SK-N-SH (cell line): ENCODE measurements around the gene ARHGAP26. TPM values are rescaled to one million over a fixed set of nuclear protein-coding genes. Genes with fewer than 3 reads are reported as not detected.

ENCODE experiments used
- CTCF ChIA-PET: fragments of 300-600, 350-600 bp; formaldehyde crosslinking; extraction: SDS; loops from one replicate; lab custom pipeline; 2021; lab: Yijun Ruan, JAX
- POLR2A ChIA-PET: fragments of 350-600 bp; sonication (Branson Sonifier 250); formaldehyde crosslinking; extraction: SDS; loops from one replicate; lab custom pipeline; 2020; ENCODE audit warnings: antibody characterized with exemption, inconsistent platforms; lab: Yijun Ruan, JAX
- DNase-seq: peaks from one replicate; pipeline ENCODE4 v3.0.0; 2012
- H2AFZ ChIP-seq: fragments of 200-600 bp; sonication (generic); 2 replicates; pipeline ENCODE4 v1.8.1; 2016; ENCODE audit warnings: antibody characterized with exemption, mild to moderate bottlenecking, low read depth
- H3F3A ChIP-seq: fragments of 200-600 bp; sonication (generic); replicated peaks from 2 replicates; pipeline ENCODE3; 2016; ENCODE audit warnings: antibody characterized with exemption, mild to moderate bottlenecking; ENCODE audit not compliant: insufficient read depth
- H3K27ac ChIP-seq, 2 experiments: fragments of 200-500 bp in 1 of 2; fragments of 200-600 bp in 1 of 2; sonication (Bioruptor generic) in 1 of 2; sonication (generic), shearing (Covaris generic) in 1 of 2; 2 replicates each; pipeline versions ENCODE4 v1.5.1 to v1.6.1; 2014 to 2016; ENCODE audit warnings: low read depth in 2 of 2, inconsistent platforms in 1 of 2, low read length in 1 of 2, mild to moderate bottlenecking in 1 of 2, mixed read lengths in 1 of 2
- H3K27me3 ChIP-seq: fragments of 200-600 bp; sonication (generic), shearing (Covaris generic); 2 replicates; pipeline ENCODE4 v1.6.1; 2016; ENCODE audit warnings: mixed run types; ENCODE audit not compliant: insufficient read depth
- H3K36me3 ChIP-seq, 2 experiments: fragments of 200-500 bp in 1 of 2; fragments of 200-600 bp in 1 of 2; sonication (Bioruptor generic) in 1 of 2; sonication (generic) in 1 of 2; replicated peaks in 1 of 2; 2 replicates each; pipeline versions ENCODE3 to v1.5.1; 2014 to 2016; ENCODE audit warnings: low read length in 1 of 2, mild to moderate bottlenecking in 1 of 2; ENCODE audit not compliant: insufficient read depth in 2 of 2, control insufficient read depth in 1 of 2
- H3K4me1 ChIP-seq, 2 experiments: fragments of 200-500 bp in 1 of 2; fragments of 200-600 bp in 1 of 2; sonication (Bioruptor generic) in 1 of 2; sonication (generic), shearing (Covaris generic) in 1 of 2; 2 replicates each; pipeline versions ENCODE4 v1.5.1 to v1.6.1; 2014 to 2016; ENCODE audit warnings: low read depth in 1 of 2, low read length in 1 of 2, mixed run types in 1 of 2; ENCODE audit not compliant: insufficient read depth in 2 of 2, control insufficient read depth in 1 of 2
- H3K4me2 ChIP-seq: fragments of 200-600 bp; sonication (generic), shearing (Covaris generic); 2 replicates; pipeline ENCODE4 v1.6.1; 2017; ENCODE audit warnings: mixed run types
- H3K4me3 ChIP-seq, 2 experiments: fragments of 200-500 bp in 1 of 2; fragments of 200-600 bp in 1 of 2; sonication (Bioruptor generic) in 1 of 2; sonication (generic), shearing (Covaris generic) in 1 of 2; 2 replicates each; pipeline versions ENCODE4 v1.5.1 to v1.8.1; 2014 to 2016; ENCODE audit warnings: low read depth in 2 of 2, inconsistent platforms in 1 of 2, low read length in 1 of 2, mild to moderate bottlenecking in 1 of 2, mixed read lengths in 1 of 2, moderate library complexity in 1 of 2
- H3K79me2 ChIP-seq: fragments of 200-600 bp; sonication (generic); 2 replicates; pipeline ENCODE4 v1.8.1; 2017; ENCODE audit warnings: mild to moderate bottlenecking; ENCODE audit not compliant: insufficient read depth
- H3K9ac ChIP-seq: fragments of 200-600 bp; sonication (generic); 2 replicates; pipeline ENCODE4 v1.6.1; 2017; ENCODE audit warnings: mixed run types
- H3K9me2 ChIP-seq: fragments of 200-600 bp; sonication (generic); 2 replicates; pipeline ENCODE4 v1.6.1; 2017; ENCODE audit warnings: mixed run types
- H3K9me3 ChIP-seq: fragments of 200-600 bp; sonication (generic); 2 replicates; pipeline ENCODE4 v1.6.1; 2017; ENCODE audit warnings: mixed run types, mild to moderate bottlenecking, moderate library complexity
- H4K20me1 ChIP-seq: fragments of 200-600 bp; sonication (generic); 2 replicates; pipeline ENCODE4 v1.6.1; 2017; ENCODE audit warnings: mild to moderate bottlenecking, mixed run types; ENCODE audit not compliant: insufficient read depth
- ELF1 ChIP-seq: IDR thresholded peaks from 2 replicates; pipeline ENCODE4 v1.4.0; 2012
- EZH2phosphoT487 ChIP-seq: fragments of 200-600 bp; sonication (generic); IDR thresholded peaks from 2 replicates; pipeline ENCODE4 v1.6.1; 2017; ENCODE audit warnings: low read depth, mixed run types, mild to moderate bottlenecking, antibody characterized with exemption, moderate library complexity, borderline replicate concordance
- FOSL2 ChIP-seq: IDR thresholded peaks from 2 replicates; pipeline ENCODE4 v1.4.0; 2012; ENCODE audit warnings: low read depth, mild to moderate bottlenecking, moderate library complexity, borderline replicate concordance
- GATA2 ChIP-seq: sonication (generic); formaldehyde crosslinking; IDR thresholded peaks from 2 replicates; pipeline ENCODE4 v1.5.0; 2020; ENCODE audit warnings: mild to moderate bottlenecking, missing genetic modification reagents
- IRF3 ChIP-seq: fragments of 150-350 bp; IDR thresholded peaks from 2 replicates; pipeline ENCODE4 v1.6.1; 2016; ENCODE audit warnings: mild to moderate bottlenecking, low read depth, low read length
- JUND ChIP-seq: IDR thresholded peaks from 2 replicates; pipeline ENCODE4 v1.4.0; 2012
- MEF2A ChIP-seq: IDR thresholded peaks from 2 replicates; pipeline ENCODE4 v1.4.0; 2012; ENCODE audit warnings: low read depth, borderline replicate concordance
- NFIC ChIP-seq: IDR thresholded peaks from 2 replicates; pipeline ENCODE4 v1.4.0; 2012; ENCODE audit warnings: borderline replicate concordance
- PBX3 ChIP-seq: IDR thresholded peaks from 2 replicates; pipeline ENCODE4; 2012
- RAD21 ChIP-seq: IDR thresholded peaks from 2 replicates; pipeline ENCODE4 v1.6.1; 2012; ENCODE audit warnings: mild to moderate bottlenecking, low read length
- RCOR1 ChIP-seq: fragments of 150-350 bp; IDR thresholded peaks from 2 replicates; pipeline ENCODE4 v1.6.1; 2017; ENCODE audit warnings: antibody characterized with exemption, low read length
- RFX5 ChIP-seq: IDR thresholded peaks from 2 replicates; pipeline ENCODE4 v1.6.1; 2012; ENCODE audit warnings: mild to moderate bottlenecking, improper control_type of control experiment, low read length
- RXRA ChIP-seq: IDR thresholded peaks from 2 replicates; pipeline ENCODE4 v1.4.0; 2012; ENCODE audit warnings: low read depth, mild to moderate bottlenecking, borderline replicate concordance
- TAF1 ChIP-seq: IDR thresholded peaks from 2 replicates; pipeline ENCODE4 v1.6.1; 2012; ENCODE audit warnings: low read depth, mild to moderate bottlenecking, low read length, moderate library complexity, borderline replicate concordance
- USF2 ChIP-seq: fragments of 150-350 bp; IDR thresholded peaks from 2 replicates; pipeline ENCODE4 v1.6.1; 2017; ENCODE audit warnings: antibody characterized with exemption, low read length, low read depth, borderline replicate concordance
- YY1 ChIP-seq: IDR thresholded peaks from 2 replicates; pipeline ENCODE4 v1.4.0; 2012; ENCODE audit warnings: low read depth, mild to moderate bottlenecking
- WGBS: methylation state at CpG from one replicate; pipeline ENCODE4 v1.1.6; 2017; ENCODE audit warnings: low lambda C conversion rate; 5-methylcytosine and 5-hydroxymethylcytosine counted together
- polyA plus RNA-seq, 3 experiments: library from polyadenylated mRNA; depleted of rRNA; stranded (reverse); fragments of >200 nt; gene quantifications; 2 replicates each; pipeline ENCODE4 v1.2.3, GENCODE V29; 2012

ARHGAP26 gene
- polyA plus RNA-seq, 1 of the 3 experiments (the other 2 are of a cell fraction) = 6.1 TPM

GRCh38 chr5:143053780-143054179 is 283.6 kb downstream of the ARHGAP26 start:
- Histone ChIP-seq H3K9me3 (no peaks in the 10 kb centered on the region), H2AFZ (no peak overlapping the region)
- CTCF ChIA-PET = no interaction called here

GRCh38 chr5:143054480-143054941 is 284.3 kb downstream of the ARHGAP26 start:
- H3K27me3 ChIP-seq = no peaks in the 10 kb centered on the region
- WGBS = 71% methylated on average over 5 of the region's 5 CpGs
- no peaks in the 10 kb centered on the region for H3K79me2 ChIP-seq
- peaks cover 0 to 44% of the 10 kb centered on the region in 2 experiments; a peak in 2 of 4 replicates for H3K4me1 ChIP-seq
- H3K9ac ChIP-seq = no peak overlapping the region
- no peaks in the 10 kb centered on the region for H3K9me3 ChIP-seq
- peak overlapping the region; percentile 41; the same call in 1 of the 2 replicates for H3K4me2 ChIP-seq
- H3F3A ChIP-seq = peaks cover 6% of the 10 kb centered on the region
- no peak overlapping the region for H3K4me3 ChIP-seq
- H3K36me3 ChIP-seq = peaks cover 15 to 47% of the 10 kb centered on the region in 2 experiments
- TF ChIP-seq FOSL2 = peak; percentile 8; the same call in 1 of the 2 replicates
- TF ChIP-seq YY1 = no peak
- TF ChIP-seq RFX5 = no peak
- TF ChIP-seq, all 33 proteins: peak for 1
- no peaks in the 10 kb centered on the region for H4K20me1 ChIP-seq
- no peaks in the 10 kb centered on the region for H3K9me2 ChIP-seq
- DNase-seq = no peak
- ChIA-PET POLR2A (no interaction called here), CTCF (no interaction called here)
- 0 out of 2 replicates have a peak overlapping the region, but pooled peaks have one; percentile 33 for H2AFZ ChIP-seq
- H3K27ac ChIP-seq = peak overlapping the region in 1 of 2 experiments; percentile 6; a peak in 1 of 4 replicates

More at GRCh38 chr5:143053780-143054179, 283.6 kb downstream of the ARHGAP26 start:
- 80% methylated on average over 8 of the region's 8 CpGs for WGBS
- H3K79me2 ChIP-seq = no peaks in the 10 kb centered on the region
- no peak overlapping the region for H3K4me2 ChIP-seq
- TF ChIP-seq MEF2A (no peak), EZH2phosphoT487 (no peak), ELF1 (no peak), NFIC (no peak), GATA2 (CRISPR knock-in tag) (no peak), IRF3 (no peak), FOSL2 (no peak), RXRA (no peak), RFX5 (no peak), RAD21 (no peak), JUND (no peak), RCOR1 (no peak), TAF1 (no peak), PBX3 (no peak), USF2 (no peak)
- H3K27ac ChIP-seq = no peak overlapping the region
- POLR2A ChIA-PET = no interaction called here
- DNase-seq = no peak
- peaks cover 15 to 44% of the 10 kb centered on the region in 2 experiments for H3K36me3 ChIP-seq
- peaks cover 0 to 43% of the 10 kb centered on the region in 2 experiments; a peak in 2 of 4 replicates for H3K4me1 ChIP-seq
- no peaks in the 10 kb centered on the region for H3K27me3 ChIP-seq
- no peaks in the 10 kb centered on the region for H4K20me1 ChIP-seq
- H3K4me3 ChIP-seq = no peak overlapping the region
- peaks cover 6% of the 10 kb centered on the region for H3F3A ChIP-seq
- H3K9ac ChIP-seq = no peak overlapping the region
- no peaks in the 10 kb centered on the region for H3K9me2 ChIP-seq
